OCI-LY3 (cell line): ENCODE results near the gene ARHGEF10L.

Experiments
- EZH2phosphoT487 ChIP-seq: fragments of 200-600 bp; shearing (Covaris generic); IDR thresholded peaks from 2 replicates; pipeline ENCODE4 v1.6.1; 2018; ENCODE audit warnings: antibody characterized with exemption, mixed run types, low read depth
- TF ChIP-seq, protein P1 (sequence below): fragments of 200-600, 300-600 bp; sonication (generic); IDR thresholded peaks from 2 replicates; pipeline ENCODE4 v1.5.1; 2014; ENCODE audit warnings: antibody characterized with exemption, low read length, low read depth

DNA sequence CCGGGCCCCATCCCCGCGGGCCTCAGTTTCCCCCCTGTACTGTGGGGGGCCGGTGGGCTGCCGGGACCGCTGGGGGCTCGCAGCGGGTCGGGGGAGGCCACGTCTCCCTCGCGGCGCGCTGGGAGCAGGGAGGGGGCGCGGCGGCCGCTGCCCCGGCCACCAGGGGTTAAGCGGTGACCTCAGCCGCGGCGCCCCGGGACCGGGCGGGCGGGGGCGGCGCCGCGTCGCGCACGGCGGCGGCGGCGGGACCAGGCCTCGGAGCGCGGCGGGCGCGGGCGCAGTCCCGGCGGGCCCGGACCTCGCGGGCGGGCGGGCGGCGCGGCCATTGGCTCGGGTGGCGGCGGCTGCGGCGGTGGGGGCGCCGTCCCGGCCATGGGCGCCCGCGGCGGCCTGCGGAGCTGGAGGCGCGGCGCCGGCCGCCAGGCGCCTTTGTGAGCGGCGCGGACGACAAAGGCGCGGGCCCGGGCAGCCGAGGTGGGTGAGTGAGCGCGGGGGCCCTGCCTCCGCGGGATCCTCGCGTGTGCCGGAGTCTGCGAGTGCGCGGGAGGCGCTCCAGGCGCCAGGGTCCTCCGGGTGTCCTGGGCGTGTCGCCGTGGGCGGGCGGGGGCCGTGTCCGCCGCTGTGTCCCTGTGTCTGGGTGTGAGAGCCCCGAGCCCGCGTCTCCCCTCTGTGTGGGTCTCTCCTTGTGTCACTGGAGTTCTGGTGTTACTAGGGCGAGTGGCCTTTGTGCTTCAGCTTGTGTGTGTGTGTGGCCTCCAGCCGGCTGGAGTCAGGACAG, at the start of gene ARHGEF10L:
- TF ChIP-seq, protein P1, sequence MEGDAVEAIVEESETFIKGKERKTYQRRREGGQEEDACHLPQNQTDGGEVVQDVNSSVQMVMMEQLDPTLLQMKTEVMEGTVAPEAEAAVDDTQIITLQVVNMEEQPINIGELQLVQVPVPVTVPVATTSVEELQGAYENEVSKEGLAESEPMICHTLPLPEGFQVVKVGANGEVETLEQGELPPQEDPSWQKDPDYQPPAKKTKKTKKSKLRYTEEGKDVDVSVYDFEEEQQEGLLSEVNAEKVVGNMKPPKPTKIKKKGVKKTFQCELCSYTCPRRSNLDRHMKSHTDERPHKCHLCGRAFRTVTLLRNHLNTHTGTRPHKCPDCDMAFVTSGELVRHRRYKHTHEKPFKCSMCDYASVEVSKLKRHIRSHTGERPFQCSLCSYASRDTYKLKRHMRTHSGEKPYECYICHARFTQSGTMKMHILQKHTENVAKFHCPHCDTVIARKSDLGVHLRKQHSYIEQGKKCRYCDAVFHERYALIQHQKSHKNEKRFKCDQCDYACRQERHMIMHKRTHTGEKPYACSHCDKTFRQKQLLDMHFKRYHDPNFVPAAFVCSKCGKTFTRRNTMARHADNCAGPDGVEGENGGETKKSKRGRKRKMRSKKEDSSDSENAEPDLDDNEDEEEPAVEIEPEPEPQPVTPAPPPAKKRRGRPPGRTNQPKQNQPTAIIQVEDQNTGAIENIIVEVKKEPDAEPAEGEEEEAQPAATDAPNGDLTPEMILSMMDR = no peak
- TF ChIP-seq EZH2phosphoT487 = no peak
